ENCODE data around the gene PMEPA1. TPM values are rescaled to one million over a fixed set of nuclear protein-coding genes. Genes with fewer than 3 reads are reported as not detected.

Gene PMEPA1
- total RNA-seq, 1 experiment from 2014 or later: 17.8 TPM

DNA sequence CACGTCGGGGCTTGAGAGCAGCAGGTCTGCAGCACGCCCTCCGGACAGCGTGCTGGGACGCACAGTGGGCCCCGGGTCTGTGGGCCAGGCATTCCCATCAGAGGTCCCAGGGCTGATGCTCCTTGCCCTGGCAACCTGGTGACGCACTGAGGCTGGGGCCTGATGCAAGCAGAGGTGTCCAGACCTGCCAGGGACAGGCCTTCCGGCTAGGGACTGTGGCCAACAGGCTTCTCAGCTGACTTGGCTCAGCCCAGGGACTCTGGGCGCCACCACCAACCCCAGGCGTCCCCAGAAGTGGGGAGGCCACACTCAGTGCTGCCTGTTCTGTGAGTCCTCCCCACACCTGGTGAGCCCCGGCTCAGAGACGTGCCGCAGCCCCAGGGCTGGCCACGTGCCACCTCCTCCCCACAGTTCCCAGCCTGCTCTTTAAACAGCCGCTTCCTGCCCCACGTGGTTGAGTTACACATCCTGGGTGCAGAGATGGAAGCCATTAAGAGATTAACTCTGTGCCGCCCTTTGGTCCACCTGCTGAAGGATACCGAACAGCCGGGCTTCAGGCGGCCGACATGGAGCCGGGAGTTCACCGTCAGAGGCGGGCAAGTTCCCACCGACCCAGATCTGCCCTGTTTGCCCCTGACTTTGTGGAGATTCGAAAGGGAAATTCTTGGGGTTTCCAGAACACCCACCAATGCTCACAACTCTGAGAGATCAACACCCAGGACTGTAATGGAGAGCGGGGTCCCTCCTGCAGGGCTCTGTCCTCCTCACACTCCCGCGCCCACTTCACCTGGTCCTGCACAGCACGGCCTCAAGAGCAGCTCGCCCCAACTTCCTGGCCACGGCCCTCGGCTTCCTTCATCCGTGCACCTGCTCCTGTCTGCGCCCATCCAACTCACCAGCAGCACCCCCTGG lies 52.0 kb downstream of the PMEPA1 start:
- Histone ChIP-seq H3K4me3 (ENCODE audit: insufficient read depth, low read depth, low read length) (no peak overlapping the region), H3K27me3 (ENCODE audit: control insufficient read depth, insufficient read depth, low read length) (no peaks in the 10 kb centered on the region), H3K36me3 (replicated peaks; ENCODE audit: control insufficient read depth, insufficient read depth, low read length) (peaks cover 13% of the 10 kb centered on the region)
- peak; percentile 47 for DNase-seq

DNA sequence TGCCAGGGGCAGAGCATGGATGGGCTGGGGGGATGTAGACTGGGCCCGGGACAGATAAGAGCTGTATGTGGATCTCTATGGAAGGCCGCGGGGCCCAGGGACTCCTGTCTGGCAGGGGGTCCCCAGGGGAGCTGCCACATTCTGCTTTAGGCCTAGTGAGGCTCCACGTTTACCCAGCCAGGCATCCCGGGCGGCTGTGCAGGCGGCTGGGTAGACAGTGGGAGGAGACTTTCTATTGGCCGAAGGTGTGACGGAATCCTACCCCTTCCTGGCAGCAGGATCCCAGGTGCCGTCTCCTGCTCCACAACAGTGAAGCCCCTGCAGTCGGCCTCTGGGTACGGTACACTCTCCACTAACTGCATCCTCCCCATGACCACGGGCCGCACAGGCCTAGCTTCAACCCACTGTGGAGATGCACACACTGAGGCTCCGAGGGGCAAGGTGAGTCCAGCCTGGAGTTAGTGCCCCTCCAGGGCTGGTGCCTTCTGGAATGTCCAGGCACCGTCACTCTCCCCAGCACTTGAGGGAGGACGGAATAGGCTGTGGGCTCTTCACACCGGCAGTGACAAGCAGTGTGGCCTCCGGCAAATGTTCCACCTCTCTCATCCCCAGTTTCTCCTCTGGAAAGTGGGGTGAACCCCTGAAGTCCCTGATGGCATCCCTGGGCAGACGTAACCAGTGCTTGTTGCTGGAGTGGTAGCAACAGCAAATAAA lies 52.8 kb downstream of the PMEPA1 start:
- Histone ChIP-seq H3K27me3 (ENCODE audit: control insufficient read depth, insufficient read depth, low read length) (no peaks in the 10 kb centered on the region), H3K4me3 (ENCODE audit: insufficient read depth, low read depth, low read length) (no peak overlapping the region), H3K36me3 (replicated peaks; ENCODE audit: control insufficient read depth, insufficient read depth, low read length) (peaks cover 15% of the 10 kb centered on the region)
- DNase-seq: peak; percentile 44

DNA sequence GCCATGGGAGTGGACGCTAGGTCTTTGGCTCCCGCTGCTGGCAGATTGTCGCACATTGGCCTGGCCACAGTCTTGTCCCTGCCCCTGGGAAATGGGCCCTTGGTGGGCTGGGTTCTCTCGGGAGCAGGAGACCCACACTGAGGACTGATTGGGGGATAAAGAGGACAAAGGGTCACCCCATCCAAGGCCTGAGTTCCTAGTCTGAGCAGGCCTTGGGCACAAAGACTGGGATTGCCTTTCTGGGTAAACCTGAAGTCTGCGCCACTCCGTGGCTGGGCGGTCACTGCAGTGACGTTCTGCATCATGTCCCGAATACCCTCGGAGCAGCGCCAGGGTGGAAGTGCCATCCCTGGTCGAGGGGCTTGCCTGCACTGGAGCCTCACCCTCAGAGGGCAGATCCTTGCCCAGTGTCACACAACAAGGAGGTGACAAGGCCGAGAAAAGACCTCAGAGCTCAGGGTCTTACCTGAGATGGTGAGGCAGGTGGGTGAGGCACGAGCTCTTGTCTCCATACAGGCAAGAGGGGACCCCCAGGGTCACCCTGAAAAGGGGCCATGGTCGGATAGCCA lies 53.5 kb downstream of the PMEPA1 start:
- H3K36me3 ChIP-seq (replicated peaks; ENCODE audit: control insufficient read depth, insufficient read depth, low read length): peaks cover 17% of the 10 kb centered on the region
- DNase-seq: peak; percentile 35
- H3K27me3 ChIP-seq (ENCODE audit: control insufficient read depth, insufficient read depth, low read length): no peaks in the 10 kb centered on the region
- no peak overlapping the region for H3K4me3 ChIP-seq (ENCODE audit: insufficient read depth, low read depth, low read length)

DNA sequence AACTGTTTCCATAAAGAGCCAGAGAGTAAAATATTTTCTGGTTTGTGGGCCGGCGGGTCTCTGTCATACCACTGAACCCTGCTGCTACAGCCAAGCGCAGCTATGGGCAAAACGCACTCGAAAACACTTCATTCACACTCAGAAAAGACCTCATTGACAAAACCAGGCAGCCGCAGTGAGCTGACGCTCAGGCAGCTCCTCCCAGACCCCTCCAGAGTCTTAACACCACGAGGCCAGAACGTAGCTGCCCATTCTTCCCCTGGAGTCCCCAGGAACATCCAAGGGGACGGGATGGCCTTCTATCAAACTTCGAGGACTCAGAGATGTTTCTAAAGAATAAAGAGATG lies 54.0 kb downstream of the PMEPA1 start:
- Histone ChIP-seq H3K36me3 (replicated peaks; ENCODE audit: control insufficient read depth, insufficient read depth, low read length) (peaks cover 17% of the 10 kb centered on the region), H3K4me3 (ENCODE audit: insufficient read depth, low read depth, low read length) (no peak overlapping the region), H3K27me3 (ENCODE audit: control insufficient read depth, insufficient read depth, low read length) (no peaks in the 10 kb centered on the region)
- DNase-seq: peak; percentile 33

DNA sequence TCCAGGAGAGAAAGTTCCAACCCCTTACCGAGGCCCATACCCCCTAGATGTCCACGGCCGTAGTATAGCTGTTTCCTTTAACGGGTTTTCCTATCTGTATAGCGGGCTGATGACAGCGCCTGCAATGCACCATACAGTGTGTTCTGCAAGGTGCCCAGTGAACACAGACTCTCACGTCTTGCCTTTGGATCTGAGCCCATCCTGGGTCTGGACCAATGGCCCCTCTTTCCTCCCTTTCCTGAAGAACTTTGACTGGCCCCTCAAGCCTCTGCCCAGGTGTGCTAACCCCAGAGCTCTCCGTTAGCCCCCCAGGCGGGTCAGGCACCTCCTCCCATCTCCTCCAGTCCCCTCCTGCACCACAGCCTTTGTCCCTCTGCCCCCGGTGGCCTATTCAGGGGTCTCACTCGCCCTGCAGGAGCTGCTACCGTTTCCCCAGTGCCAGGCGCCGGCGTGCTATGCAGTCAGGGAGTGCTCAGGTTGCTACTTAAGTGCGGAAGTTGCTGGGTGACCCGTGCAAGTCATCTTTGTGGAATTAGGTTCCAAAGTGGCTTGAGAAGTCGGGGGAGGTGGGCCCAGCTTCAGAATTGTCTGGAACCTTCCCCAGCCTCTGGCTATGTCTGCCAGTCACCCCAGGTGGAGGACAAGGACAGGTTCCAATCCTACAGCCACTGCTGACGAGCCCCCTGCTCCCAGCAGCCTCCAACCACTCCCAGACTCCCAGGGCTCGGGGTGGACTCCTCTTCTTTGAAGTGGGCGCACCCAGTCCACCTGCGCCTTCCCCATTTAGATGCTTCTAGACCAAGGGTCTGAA lies 54.6 kb downstream of the PMEPA1 start:
- H3K4me3 ChIP-seq (ENCODE audit: insufficient read depth, low read depth, low read length): no peak overlapping the region
- peaks cover 18% of the 10 kb centered on the region for H3K36me3 ChIP-seq (replicated peaks; ENCODE audit: control insufficient read depth, insufficient read depth, low read length)
- no peaks in the 10 kb centered on the region for H3K27me3 ChIP-seq (ENCODE audit: control insufficient read depth, insufficient read depth, low read length)
- peak; percentile 77 for DNase-seq

DNA sequence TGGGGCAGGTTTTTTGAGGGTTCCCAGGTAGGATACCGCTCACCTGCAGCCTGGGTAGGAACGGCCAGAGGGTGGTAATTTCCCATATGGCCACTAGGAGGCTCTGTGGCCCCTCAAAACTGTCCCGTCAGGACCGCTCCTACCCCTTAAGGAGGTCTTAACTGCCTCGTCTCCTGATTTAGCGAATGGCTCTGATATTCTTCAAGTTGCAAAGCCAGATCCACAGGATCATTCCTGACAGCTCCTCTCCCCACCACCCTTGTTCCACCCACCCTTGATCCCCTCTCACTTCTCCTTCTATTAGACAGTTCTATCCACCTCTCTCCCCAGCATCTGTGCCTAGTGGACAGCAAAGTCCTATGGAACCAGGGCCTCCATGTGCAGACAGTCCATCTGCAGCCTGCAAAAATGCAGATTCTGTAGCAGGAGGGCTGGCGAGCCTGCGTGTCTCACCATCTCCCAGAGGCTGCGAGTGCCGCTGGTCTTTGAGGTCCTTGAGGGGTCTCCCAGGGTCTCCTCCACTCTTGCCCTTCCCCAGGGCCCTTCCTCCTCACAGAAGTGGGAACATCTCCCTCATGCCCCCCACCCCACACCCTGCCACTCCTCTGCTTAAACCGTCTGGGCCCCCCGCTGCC lies 55.3 kb downstream of the PMEPA1 start:
- no peak overlapping the region for H3K4me3 ChIP-seq (ENCODE audit: insufficient read depth, low read depth, low read length)
- peak; percentile 97 for DNase-seq
- peaks cover 18% of the 10 kb centered on the region for H3K36me3 ChIP-seq (replicated peaks; ENCODE audit: control insufficient read depth, insufficient read depth, low read length)
- H3K27me3 ChIP-seq (ENCODE audit: control insufficient read depth, insufficient read depth, low read length): no peaks in the 10 kb centered on the region

DNA sequence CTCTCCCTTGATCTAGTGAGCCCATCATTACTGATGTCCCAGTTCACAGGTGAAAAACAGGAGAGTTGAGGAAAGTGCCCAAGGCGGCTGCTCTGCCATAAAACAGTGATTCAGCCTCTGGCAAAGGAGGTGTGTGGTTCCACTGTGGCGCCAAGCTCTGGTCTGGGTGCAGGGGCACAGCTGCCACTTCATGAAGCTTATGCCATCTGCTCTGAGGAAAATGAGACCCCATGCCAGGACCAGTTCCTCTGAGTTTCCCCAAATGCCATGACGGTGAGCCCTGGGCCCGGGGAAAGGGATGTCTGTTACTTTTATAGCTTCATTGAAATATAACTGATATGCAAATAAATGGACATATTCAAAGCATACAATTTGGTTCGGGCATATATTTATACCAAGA lies 55.9 kb downstream of the PMEPA1 start:
- Histone ChIP-seq H3K27me3 (ENCODE audit: control insufficient read depth, insufficient read depth, low read length) (no peaks in the 10 kb centered on the region), H3K4me3 (ENCODE audit: insufficient read depth, low read depth, low read length) (no peak overlapping the region), H3K36me3 (replicated peaks; ENCODE audit: control insufficient read depth, insufficient read depth, low read length) (peaks cover 18% of the 10 kb centered on the region)
- DNase-seq: no peak

DNA sequence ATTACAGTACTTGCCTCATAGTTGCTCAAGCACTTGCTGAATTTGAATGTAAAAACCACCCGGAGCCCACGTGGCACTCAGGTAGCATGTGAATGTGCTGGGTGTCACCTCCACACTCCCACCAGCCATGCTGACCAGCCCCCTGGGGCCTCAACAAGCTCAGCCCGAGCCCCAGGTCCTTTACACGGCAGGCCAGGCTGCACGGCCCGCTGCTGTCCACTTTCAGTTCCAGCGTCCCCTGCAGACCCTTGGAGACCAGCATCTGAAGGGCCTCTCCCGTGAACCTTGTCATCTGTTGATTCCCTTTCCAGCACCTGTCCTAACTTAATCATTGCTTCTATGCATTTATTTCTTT lies 56.3 kb downstream of the PMEPA1 start:
- no peak for DNase-seq
- peaks cover 15% of the 10 kb centered on the region for H3K36me3 ChIP-seq (replicated peaks; ENCODE audit: control insufficient read depth, insufficient read depth, low read length)

DNA sequence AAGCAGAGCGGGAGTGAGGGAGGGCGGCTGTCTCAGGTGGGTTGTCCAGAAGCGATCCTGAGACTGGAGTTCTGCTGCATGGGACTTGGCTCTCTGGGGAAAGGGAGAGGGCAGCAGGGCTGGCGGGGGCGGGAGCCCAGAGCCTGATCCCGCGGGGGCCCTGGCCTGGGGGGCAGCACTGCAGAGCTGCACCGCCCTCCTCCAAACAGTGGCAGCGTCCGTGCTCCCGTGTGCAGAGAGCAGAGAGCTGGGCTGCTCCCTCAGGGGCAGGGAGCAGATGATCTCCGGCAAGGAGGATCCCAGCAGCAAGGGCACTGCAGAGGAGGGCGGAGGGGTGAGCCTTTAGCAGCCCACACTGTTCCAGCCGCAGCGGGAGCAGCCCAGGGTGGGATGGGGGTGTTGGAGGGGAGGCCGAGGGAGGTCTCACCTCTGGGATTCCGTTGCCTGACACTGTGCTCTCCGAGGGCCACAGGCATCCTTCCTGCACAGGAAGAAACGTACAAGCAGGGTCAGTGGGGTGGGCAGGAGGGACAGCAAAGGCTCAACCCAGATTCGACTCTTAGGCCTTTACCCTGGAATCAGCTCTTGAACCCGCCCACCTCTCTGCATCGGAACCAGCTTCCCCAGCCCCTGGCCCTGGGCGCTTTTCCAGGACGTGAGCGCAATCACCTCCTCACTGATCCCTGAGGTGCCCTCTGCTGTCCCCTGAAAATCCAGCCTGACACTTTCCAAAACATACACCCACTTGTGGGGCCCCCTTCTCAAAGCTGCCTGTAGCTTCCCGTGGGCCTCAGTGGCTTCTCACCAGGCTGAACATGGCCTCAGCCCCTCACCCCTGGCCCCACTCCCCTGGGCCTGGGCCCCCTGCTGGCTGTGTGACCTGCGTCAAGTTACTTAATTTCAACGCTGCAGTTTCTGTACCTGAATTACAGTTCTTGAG lies 56.9 kb downstream of the PMEPA1 start:
- peaks cover 13% of the 10 kb centered on the region for H3K36me3 ChIP-seq (replicated peaks; ENCODE audit: control insufficient read depth, insufficient read depth, low read length)

More for the DNA sequence above, 56.3 kb downstream of the PMEPA1 start:
- no peak overlapping the region for H3K4me3 ChIP-seq (ENCODE audit: insufficient read depth, low read depth, low read length)
- no peaks in the 10 kb centered on the region for H3K27me3 ChIP-seq (ENCODE audit: control insufficient read depth, insufficient read depth, low read length)

DNA sequence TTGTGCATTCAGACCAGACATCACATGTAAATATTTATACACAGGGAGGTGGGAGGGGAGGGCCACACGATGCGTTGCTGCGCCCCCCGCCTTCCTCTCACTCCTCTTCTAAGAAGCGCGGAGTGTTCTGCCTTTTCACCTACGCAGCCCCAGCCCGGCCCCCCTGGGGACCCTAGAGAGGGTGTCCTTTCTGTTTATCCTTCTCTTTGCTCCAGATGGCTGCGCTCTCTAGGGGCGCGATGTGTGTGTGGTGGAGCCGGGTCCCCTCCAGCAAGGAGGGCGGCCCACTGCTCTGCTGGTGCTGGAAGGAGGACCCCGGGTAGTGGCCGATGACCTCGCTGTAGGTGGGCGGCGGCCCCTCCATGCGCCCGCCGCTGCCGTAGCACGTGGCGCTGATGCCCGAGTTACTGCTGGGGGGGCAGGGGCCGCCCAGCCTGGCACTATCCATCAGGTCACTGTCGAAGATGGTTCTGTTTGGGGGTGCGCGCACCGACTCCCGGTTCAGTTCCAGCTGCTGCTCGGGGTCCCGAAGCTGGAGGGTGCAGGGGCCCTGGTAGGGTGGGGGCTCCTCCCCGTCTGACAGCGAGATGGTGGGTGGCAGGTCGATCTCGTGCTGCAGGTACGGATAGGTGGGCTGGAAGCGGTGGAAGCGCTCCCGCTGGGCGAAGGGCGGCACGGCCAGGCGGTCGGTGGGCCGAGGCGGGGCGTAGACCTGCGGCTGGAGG lies 57.8 kb downstream of the PMEPA1 start:
- no peak overlapping the region for H3K4me3 ChIP-seq (ENCODE audit: insufficient read depth, low read depth, low read length)
- H3K36me3 ChIP-seq (replicated peaks; ENCODE audit: control insufficient read depth, insufficient read depth, low read length): peaks cover 9% of the 10 kb centered on the region
- peak; percentile 48 for DNase-seq
- no peaks in the 10 kb centered on the region for H3K27me3 ChIP-seq (ENCODE audit: control insufficient read depth, insufficient read depth, low read length)

More for the DNA sequence above, 56.9 kb downstream of the PMEPA1 start:
- peak; percentile 61 for DNase-seq
- Histone ChIP-seq H3K4me3 (ENCODE audit: insufficient read depth, low read depth, low read length) (no peak overlapping the region), H3K27me3 (ENCODE audit: control insufficient read depth, insufficient read depth, low read length) (no peaks in the 10 kb centered on the region)

DNA sequence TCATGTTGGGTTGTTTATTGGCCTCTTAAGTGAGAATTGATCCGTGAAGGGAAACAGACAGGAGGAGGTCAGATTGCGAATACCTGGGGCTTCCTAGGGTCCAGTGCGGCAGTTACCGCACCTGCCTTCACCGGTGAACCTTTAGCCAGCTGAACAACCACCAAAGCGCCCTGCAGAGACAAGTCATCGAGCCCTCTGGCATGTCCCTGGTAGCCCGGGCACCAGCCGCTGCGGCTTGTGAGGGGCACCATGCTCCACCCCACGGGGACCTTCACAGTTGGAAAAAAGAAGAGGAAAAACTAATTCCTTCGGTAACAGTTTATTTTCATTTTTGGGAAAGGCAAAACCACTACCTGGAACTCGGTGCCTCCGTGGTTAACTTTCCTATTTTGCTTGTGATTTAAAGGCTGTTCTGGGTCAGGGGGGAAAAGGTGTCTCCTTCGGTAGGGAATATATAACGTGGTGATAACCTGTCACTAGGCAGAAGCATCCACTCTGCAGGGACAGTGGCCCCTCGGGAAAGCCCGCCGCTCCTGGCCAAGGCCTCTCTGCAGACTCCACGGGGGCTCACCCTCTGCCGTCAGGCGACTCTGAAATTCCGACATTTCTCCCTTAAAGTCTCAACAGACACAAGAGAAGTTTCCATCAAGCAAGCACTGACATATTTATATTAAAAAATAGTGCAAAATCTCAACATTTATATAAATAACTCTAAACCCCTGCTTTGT lies 58.9 kb downstream of the PMEPA1 start:
- H3K36me3 ChIP-seq (replicated peaks; ENCODE audit: control insufficient read depth, insufficient read depth, low read length): peaks cover 8% of the 10 kb centered on the region
- DNase-seq: peak; percentile 42
- no peaks in the 10 kb centered on the region for H3K27me3 ChIP-seq (ENCODE audit: control insufficient read depth, insufficient read depth, low read length)

DNA sequence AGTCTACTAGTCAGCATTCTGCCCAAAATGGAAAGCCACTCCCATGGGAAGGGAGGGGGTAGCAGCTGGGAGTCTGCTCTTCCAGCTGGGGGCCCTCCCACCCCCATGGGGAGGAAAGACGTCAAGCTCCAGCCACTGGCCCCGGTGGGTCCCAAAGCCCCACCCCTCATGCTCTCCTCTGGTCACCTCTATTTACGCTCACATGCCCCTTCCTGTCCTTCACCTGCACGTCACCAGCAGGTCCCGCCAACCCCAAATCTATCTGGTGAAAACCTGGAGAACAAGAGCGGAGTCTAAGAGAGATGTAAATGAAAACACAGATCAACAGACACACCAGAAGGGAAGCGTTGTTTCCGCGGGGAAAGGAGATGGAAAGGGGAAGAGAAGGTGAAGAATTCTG lies 59.5 kb downstream of the PMEPA1 start:
- Histone ChIP-seq H3K27me3 (ENCODE audit: control insufficient read depth, insufficient read depth, low read length) (no peaks in the 10 kb centered on the region), H3K36me3 (replicated peaks; ENCODE audit: control insufficient read depth, insufficient read depth, low read length) (peaks cover 8% of the 10 kb centered on the region), H3K4me3 (ENCODE audit: insufficient read depth, low read depth, low read length) (no peak overlapping the region)
- DNase-seq: no peak

More for the DNA sequence above, 58.9 kb downstream of the PMEPA1 start:
- no peak overlapping the region for H3K4me3 ChIP-seq (ENCODE audit: insufficient read depth, low read depth, low read length)

Data from H7 (cell line).